ENCODE results near the gene TAS2R41. TPM values are rescaled to one million over a fixed set of nuclear protein-coding genes. Genes with fewer than 3 reads are reported as not detected.

The TAS2R41 gene
- total and polyA plus RNA-seq, 2 of the 4 experiments (the other 2 are of a cell fraction) = not detected

GRCh38 chr7:143504215-143504936 lies 26.7 kb downstream of the TAS2R41 start:
- H3K36me3 ChIP-seq (ENCODE audit: control insufficient read depth, insufficient read depth, low read length) = no peaks in the 10 kb centered on the region
- ATAC-seq (ENCODE audit: low read depth) = peak; percentile 53; the same call in 1 of the 2 replicates
- no CpG with 5 or more reads among the region's 5 CpGs for WGBS, 2 experiments (ENCODE audit: extremely low coverage in 2 of 2, insufficient read length in 1 of 2)

More at GRCh38 chr7:143504215-143504936, 26.7 kb downstream of the TAS2R41 start:
- Histone ChIP-seq H3K4me2 (ENCODE audit: low read depth, low read length) (no peak overlapping the region), H2BK15ac (ENCODE audit: low read depth, low read length) (no peak overlapping the region), H3K9me3 (ENCODE audit: control insufficient read depth, insufficient read depth, low read length) (no peaks in the 10 kb centered on the region), H3K9ac (ENCODE audit: low read depth, low read length) (no peak overlapping the region), H3K27me3 (ENCODE audit: control insufficient read depth, insufficient read depth, low read length) (peaks cover 2% of the 10 kb centered on the region; the same call in 1 of the 2 replicates), H3K4me1 (ENCODE audit: control insufficient read depth, insufficient read depth, low read length) (no peaks in the 10 kb centered on the region), H3K27ac (ENCODE audit: insufficient read depth, low read length) (no peak overlapping the region), H2AFZ (replicated peaks; ENCODE audit: low read length, poor library complexity) (no peak overlapping the region), H3K4me3 (ENCODE audit: insufficient read depth, low read depth, low read length) (no peak overlapping the region), H4K91ac (ENCODE audit: insufficient read depth, low read depth, low read length) (no peak overlapping the region), H3K14ac (replicated peaks; ENCODE audit: low read depth, low read length) (no peak overlapping the region), H4K5ac (ENCODE audit: low read depth, low read length) (no peak overlapping the region), H4K8ac (ENCODE audit: low read depth in 2 of 2, low read length in 2 of 2) (no peak overlapping the region), H3K18ac (ENCODE audit: low read depth, low read length) (no peak overlapping the region), H3K23ac (ENCODE audit: low read depth, low read length) (no peak overlapping the region), H2AK5ac (ENCODE audit: low read depth, low read length) (no peak overlapping the region), H2BK20ac (ENCODE audit: low read depth, low read length) (no peak overlapping the region), H3K56ac (ENCODE audit: extremely low read depth, insufficient read depth, low read length) (no peak overlapping the region), H3K79me1 (ENCODE audit: low read depth in 1 of 2, low read length in 2 of 2) (no peaks in the 10 kb centered on the region), H4K20me1 (ENCODE audit: insufficient read depth, low read length) (no peaks in the 10 kb centered on the region), H2AK9ac (replicated peaks; ENCODE audit: low read depth, low read length, poor library complexity) (no peak overlapping the region), H3K9me1 (ENCODE audit: insufficient read depth, low read length) (no peaks in the 10 kb centered on the region), H3K4ac (ENCODE audit: low read depth, low read length) (no peak overlapping the region), H2BK120ac (ENCODE audit: low read depth, low read length) (no peak overlapping the region), H2BK5ac (ENCODE audit: low read depth, low read length, poor library complexity, severe bottlenecking) (no peak overlapping the region)
- intact Hi-C loops (cut with micrococcal nuclease) = no loop called here
- CTCF ChIA-PET = interaction anchor here (1.0 kb wide), 1 partner anchor 84 kb away, joined by 4 read pairs; no protein-coding TSS in a partner anchor
- in situ Hi-C loops (cut with MboI; ENCODE audit: low sequenced_read_pairs) = no loop called here
- DNase-seq = peak; percentile 28
- POLR2A ChIA-PET (ENCODE audit: unreplicated experiment) = no interaction called here
- BruUV-seq (replicated peaks) = no TSS peak
- TF ChIP-seq ELK1 (IDR thresholded peaks at IDR 0.05; ENCODE audit: borderline replicate concordance, low read depth, low read length) (no peak), CEBPB (IDR thresholded peaks at IDR 0.05; ENCODE audit: low read depth, low read length) (no peak), MXI1 (IDR thresholded peaks at IDR 0.05; ENCODE audit: borderline replicate concordance, low read depth, low read length) (no peak), NFE2L2 (IDR thresholded peaks at IDR 0.05; ENCODE audit: low read depth, low read length) (no peak), CTCF (conservative IDR thresholded peaks at IDR 0.05; ENCODE audit: low read depth, low read length) (no peak), SMC3 (IDR thresholded peaks at IDR 0.05; ENCODE audit: low read depth, low read length) (no peak), RFX5 (IDR thresholded peaks at IDR 0.05; ENCODE audit: low read depth, low read length) (no peak), MAZ (IDR thresholded peaks at IDR 0.05; ENCODE audit: borderline replicate concordance, low read depth, low read length) (no peak), BHLHE40 (IDR thresholded peaks at IDR 0.05; ENCODE audit: low read depth, low read length) (no peak)
- TF ChIP-seq, protein P1, sequence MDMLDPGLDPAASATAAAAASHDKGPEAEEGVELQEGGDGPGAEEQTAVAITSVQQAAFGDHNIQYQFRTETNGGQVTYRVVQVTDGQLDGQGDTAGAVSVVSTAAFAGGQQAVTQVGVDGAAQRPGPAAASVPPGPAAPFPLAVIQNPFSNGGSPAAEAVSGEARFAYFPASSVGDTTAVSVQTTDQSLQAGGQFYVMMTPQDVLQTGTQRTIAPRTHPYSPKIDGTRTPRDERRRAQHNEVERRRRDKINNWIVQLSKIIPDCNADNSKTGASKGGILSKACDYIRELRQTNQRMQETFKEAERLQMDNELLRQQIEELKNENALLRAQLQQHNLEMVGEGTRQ (IDR thresholded peaks at IDR 0.05; ENCODE audit: low read depth, low read length) = no peak
- dilution Hi-C loops (cut with HindIII; ENCODE audit: low sequenced_read_pairs, unreplicated experiment) = no loop called here

All from IMR-90 (cell line).